Neuron (in vitro differentiated cells): Measurements from ENCODE around the gene STK31.

Experiments
- H2AFZ ChIP-seq: one replicate; pipeline ENCODE4 v1.6.1; 2013; ENCODE audit warnings: low read depth, mild to moderate bottlenecking, inconsistent platforms, low read length, moderate library complexity
- H3K27me3 ChIP-seq: one replicate; pipeline ENCODE4 v1.6.1; 2013; ENCODE audit warnings: low read length; ENCODE audit not compliant: insufficient read depth
- H3K36me3 ChIP-seq: one replicate; pipeline ENCODE4 v1.6.1; 2013; ENCODE audit warnings: low read length; ENCODE audit not compliant: insufficient read depth
- H3K4me1 ChIP-seq: one replicate; pipeline ENCODE4 v1.6.1; 2013; ENCODE audit warnings: low read length; ENCODE audit not compliant: insufficient read depth
- H3K4me3 ChIP-seq: 2 replicates; pipeline ENCODE4 v1.5.1; 2013; ENCODE audit warnings: mild to moderate bottlenecking, low read length, moderate library complexity
- H3K9me3 ChIP-seq: one replicate; pipeline ENCODE4 v1.6.1; 2013; ENCODE audit warnings: low read length

Gene STK31

DNA sequence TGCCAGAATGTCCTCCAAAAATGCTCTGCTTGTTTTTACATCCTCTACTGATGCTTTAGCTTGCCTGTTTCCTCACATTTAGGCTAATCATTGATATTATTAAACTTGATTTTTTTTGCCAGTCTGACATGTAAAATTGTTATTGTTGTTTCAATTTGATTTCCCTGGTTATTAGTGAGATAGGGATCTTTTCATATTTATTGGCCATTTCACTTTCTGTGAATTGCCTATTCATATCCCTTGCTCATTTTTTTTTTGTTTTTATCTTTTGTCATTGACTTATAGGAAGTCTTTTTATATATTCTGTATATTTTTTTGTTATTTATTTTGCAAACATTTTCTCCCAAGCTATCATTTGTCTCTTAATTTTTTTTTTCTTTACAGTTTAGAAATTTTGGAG, 16.8 kb upstream of the STK31 start:
- Histone ChIP-seq H2AFZ (no peak overlapping the region), H3K27me3 (no peaks in the 10 kb centered on the region), H3K4me1 (no peaks in the 10 kb centered on the region), H3K36me3 (peaks cover 56% of the 10 kb centered on the region), H3K4me3 (no peak overlapping the region), H3K9me3 (peaks cover 5% of the 10 kb centered on the region)

- peaks cover 5% of the 10 kb centered on the region for H3K9me3 ChIP-seq
- H2AFZ ChIP-seq, result no peak overlapping the region
- no peaks in the 10 kb centered on the region for H3K27me3 ChIP-seq
- H3K4me1 ChIP-seq, result no peaks in the 10 kb centered on the region
- H3K36me3 ChIP-seq, result peaks cover 57% of the 10 kb centered on the region
- no peak overlapping the region for H3K4me3 ChIP-seq
Observed at GRCh38 chr7:23696916-23697441, 13.0 kb upstream of the STK31 start.

GRCh38 chr7:23698822-23699221, 11.2 kb upstream of the STK31 start:
- peaks cover 64% of the 10 kb centered on the region for H3K36me3 ChIP-seq
- peaks cover 4% of the 10 kb centered on the region for H3K9me3 ChIP-seq
- H3K4me3 ChIP-seq, result no peak overlapping the region

DNA sequence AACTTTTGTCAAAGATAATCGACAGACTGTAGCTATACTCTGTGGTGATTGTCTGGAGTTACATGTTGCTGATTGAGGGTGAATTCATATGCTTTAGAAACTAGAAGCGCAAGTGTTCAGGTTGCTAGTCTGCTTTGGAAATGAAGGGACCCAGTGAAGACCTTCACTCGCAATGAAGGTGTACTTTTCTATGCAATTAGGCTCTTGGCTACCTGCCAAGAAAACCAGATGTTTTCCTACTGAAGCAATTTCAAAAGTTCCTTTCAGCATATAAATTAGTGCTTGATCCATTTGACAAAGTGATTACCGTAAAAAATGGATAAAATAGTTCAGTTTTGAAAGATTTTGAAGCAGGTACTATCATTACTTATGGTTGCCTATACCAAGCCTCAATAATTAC, 10.0 kb upstream of the STK31 start:
- Histone ChIP-seq H3K4me1 (no peaks in the 10 kb centered on the region), H3K9me3 (peaks cover 3% of the 10 kb centered on the region), H3K4me3 (no peak overlapping the region), H3K36me3 (peaks cover 65% of the 10 kb centered on the region), H2AFZ (no peak overlapping the region), H3K27me3 (no peaks in the 10 kb centered on the region)

More at GRCh38 chr7:23698822-23699221, 11.2 kb upstream of the STK31 start:
- no peaks in the 10 kb centered on the region for H3K27me3 ChIP-seq
- H2AFZ ChIP-seq, result no peak overlapping the region
- H3K4me1 ChIP-seq, result no peaks in the 10 kb centered on the region

DNA sequence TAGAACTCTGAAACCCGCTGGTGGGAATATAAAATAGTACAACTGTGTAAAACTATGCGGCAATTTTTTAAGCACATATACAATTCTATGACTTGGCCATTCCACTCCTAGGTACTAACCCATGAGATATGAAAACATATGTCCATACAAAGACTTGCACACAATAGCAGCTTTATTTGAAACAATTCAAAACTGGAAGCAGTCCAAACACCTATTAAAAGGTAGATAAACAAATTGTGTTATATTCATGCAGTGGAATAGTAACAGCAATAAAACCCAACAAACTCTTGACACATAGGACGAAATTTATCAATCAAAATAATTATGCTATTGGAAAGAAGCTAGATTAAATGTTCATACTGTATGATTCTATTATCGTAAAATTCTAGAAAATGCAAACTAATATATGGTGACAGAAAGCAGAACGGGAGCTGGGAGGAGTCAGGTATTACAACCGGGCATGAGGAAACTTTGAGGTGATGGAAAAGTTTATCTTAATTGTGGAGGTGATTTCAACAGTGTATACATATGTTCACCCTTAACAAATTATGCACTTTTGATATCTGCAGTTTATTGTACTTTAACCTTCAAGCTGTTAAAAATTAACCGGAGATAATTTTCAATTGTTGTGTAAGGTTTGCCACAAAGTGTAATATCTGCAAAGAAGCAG, 803 bp upstream of the STK31 start:
- Histone ChIP-seq H3K4me1 (no peaks in the 10 kb centered on the region), H3K27me3 (no peaks in the 10 kb centered on the region), H3K4me3 (no peak overlapping the region), H3K9me3 (peaks cover 9% of the 10 kb centered on the region), H2AFZ (no peak overlapping the region), H3K36me3 (peaks cover 16% of the 10 kb centered on the region)

- Histone ChIP-seq H3K9me3 (no peaks in the 10 kb centered on the region), H3K36me3 (no peaks in the 10 kb centered on the region), H3K4me3 (no peak overlapping the region), H3K4me1 (no peaks in the 10 kb centered on the region), H2AFZ (no peak overlapping the region), H3K27me3 (no peaks in the 10 kb centered on the region)
Observed at GRCh38 chr7:23712368-23713284, 2.6 kb downstream of the STK31 start.

DNA sequence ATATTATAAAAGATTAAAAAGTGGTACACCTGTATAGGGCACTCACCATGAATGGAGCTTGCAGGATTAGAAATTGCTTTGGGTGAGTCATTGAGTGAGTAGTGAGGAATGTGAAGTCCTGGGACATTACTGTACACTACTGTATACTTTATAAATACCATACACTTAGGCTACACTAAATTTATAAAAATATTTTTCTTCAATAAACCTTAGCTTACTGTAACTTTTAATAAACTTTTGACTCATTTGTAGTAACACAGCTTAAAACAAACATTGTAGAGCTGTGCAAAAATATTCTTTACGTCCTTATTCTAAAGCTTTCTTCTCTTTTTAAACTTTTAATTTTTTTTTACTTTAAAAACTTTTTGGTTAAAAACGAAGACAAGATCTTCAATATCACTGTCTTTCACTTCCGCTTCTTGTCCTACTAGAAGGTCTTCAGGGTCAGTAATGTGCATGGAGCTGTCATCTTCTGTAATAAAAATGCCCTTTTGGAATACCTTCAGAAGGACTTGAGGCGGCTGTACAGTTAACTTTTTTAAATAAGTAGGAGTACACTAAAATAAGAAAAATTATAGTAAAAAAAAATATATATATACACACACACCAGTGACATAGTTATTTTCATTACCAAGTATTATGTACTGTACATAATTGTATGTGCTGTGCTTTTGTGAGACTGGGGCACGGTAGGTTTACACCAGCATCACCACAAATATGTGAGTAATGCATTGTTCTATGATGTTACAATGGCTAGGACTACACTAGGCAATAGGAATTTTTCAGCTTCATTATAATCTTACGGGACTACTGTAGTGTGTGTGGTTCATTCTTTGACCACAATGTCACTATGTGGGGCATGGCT, 3.5 kb downstream of the STK31 start:
- no peak overlapping the region for H2AFZ ChIP-seq
- H3K9me3 ChIP-seq, result no peaks in the 10 kb centered on the region
- H3K36me3 ChIP-seq, result no peaks in the 10 kb centered on the region
- H3K4me1 ChIP-seq, result no peaks in the 10 kb centered on the region
- no peaks in the 10 kb centered on the region for H3K27me3 ChIP-seq
- no peak overlapping the region for H3K4me3 ChIP-seq

- Histone ChIP-seq H3K27me3 (no peaks in the 10 kb centered on the region), H3K36me3 (no peaks in the 10 kb centered on the region), H3K9me3 (no peaks in the 10 kb centered on the region), H2AFZ (no peak overlapping the region), H3K4me1 (no peaks in the 10 kb centered on the region), H3K4me3 (no peak overlapping the region)
Observed at GRCh38 chr7:23714150-23714464, 4.1 kb downstream of the STK31 start.

GRCh38 chr7:23714579-23714978, 4.6 kb downstream of the STK31 start:
- Histone ChIP-seq H3K4me1 (no peaks in the 10 kb centered on the region), H2AFZ (no peak overlapping the region), H3K9me3 (no peaks in the 10 kb centered on the region), H3K36me3 (no peaks in the 10 kb centered on the region), H3K27me3 (no peaks in the 10 kb centered on the region), H3K4me3 (no peak overlapping the region)

DNA sequence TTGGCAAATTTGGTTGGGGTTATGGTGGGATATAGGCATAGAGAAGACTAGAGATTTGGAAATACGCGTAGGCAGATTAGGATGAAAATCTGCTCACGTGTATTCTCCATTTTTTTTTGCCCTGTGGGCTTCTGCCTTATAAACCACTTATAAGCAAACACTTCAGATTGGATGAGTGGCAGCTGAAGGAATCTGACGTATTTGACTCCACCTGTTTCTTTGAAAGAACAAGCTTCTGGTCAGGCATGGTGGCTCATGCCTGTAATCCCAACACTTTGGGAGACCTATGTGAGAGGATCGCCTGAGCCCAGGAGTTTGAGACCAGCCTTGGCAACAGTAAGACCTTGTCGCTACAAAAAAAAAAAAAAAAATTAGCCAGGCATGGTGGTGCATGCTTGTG, 5.1 kb downstream of the STK31 start:
- no peaks in the 10 kb centered on the region for H3K4me1 ChIP-seq
- H3K27me3 ChIP-seq, result no peaks in the 10 kb centered on the region
- no peak overlapping the region for H3K4me3 ChIP-seq
- H3K9me3 ChIP-seq, result no peaks in the 10 kb centered on the region
- H3K36me3 ChIP-seq, result no peaks in the 10 kb centered on the region
- H2AFZ ChIP-seq, result no peak overlapping the region

GRCh38 chr7:23717788-23718187, 7.8 kb downstream of the STK31 start:
- Histone ChIP-seq H3K36me3 (no peaks in the 10 kb centered on the region), H3K9me3 (no peaks in the 10 kb centered on the region), H3K4me1 (no peaks in the 10 kb centered on the region), H2AFZ (no peak overlapping the region), H3K4me3 (no peak overlapping the region), H3K27me3 (no peaks in the 10 kb centered on the region)

GRCh38 chr7:23721456-23721855, 11.4 kb downstream of the STK31 start:
- no peaks in the 10 kb centered on the region for H3K36me3 ChIP-seq

More at GRCh38 chr7:23721456-23721855, 11.4 kb downstream of the STK31 start:
- no peak overlapping the region for H2AFZ ChIP-seq
- H3K4me1 ChIP-seq, result no peaks in the 10 kb centered on the region
- no peaks in the 10 kb centered on the region for H3K27me3 ChIP-seq
- H3K4me3 ChIP-seq, result no peak overlapping the region
- no peaks in the 10 kb centered on the region for H3K9me3 ChIP-seq
